ENCODE data around the gene KRT81. TPM values are rescaled to one million over a fixed set of nuclear protein-coding genes. Genes with fewer than 3 reads are reported as not detected.

The KRT81 gene
- polyA plus RNA-seq: not detected in 2 replicates
- polyA minus RNA-seq: not detected in 2 replicates

GRCh38 chr12:52291267-52291935 is at the start of gene KRT81:
KRT81 (minus strand) TSS chr12:52291534; CDS start chr12:52291465, 69 bp downstream.
- H3K27ac ChIP-seq (ENCODE audit: low read length): no peak within 1 kb of the TSS
- no peaks in the 10 kb centered on the region for H3K9me3 ChIP-seq (ENCODE audit: low read length)
- H2AFZ ChIP-seq (ENCODE audit: low read depth, low read length): no peak within 1 kb of the TSS
- H3K9me2 ChIP-seq (ENCODE audit: insufficient read depth, low read length): no peaks in the 10 kb centered on the region
- H3K4me2 ChIP-seq (ENCODE audit: low read length): no peak within 1 kb of the TSS
- no peak within 1 kb of the TSS for H3K9ac ChIP-seq (ENCODE audit: low read length)
- H3K27me3 ChIP-seq (ENCODE audit: insufficient read depth, low read depth, low read length): no peaks in the 10 kb centered on the region
- no peaks in the 10 kb centered on the region for H3K79me2 ChIP-seq (replicated peaks; ENCODE audit: insufficient read depth, low read length)
- H3F3A ChIP-seq (ENCODE audit: insufficient read depth, low read length, poor library complexity, severe bottlenecking): no peaks in the 10 kb centered on the region
- TF ChIP-seq EZH2 (IDR thresholded peaks at IDR 0.05; ENCODE audit: borderline replicate concordance, insufficient read depth, low read length, poor library complexity, severe bottlenecking): no peak
- no peak for TF ChIP-seq SMC3 (conservative IDR thresholded peaks at IDR 0.05; ENCODE audit: poor library complexity)
- TF ChIP-seq CTCF (IDR thresholded peaks at IDR 0.05; ENCODE audit: poor library complexity, severe bottlenecking): no peak
- TF ChIP-seq POLR2AphosphoS5 (IDR thresholded peaks at IDR 0.05): no peak
- no peak for TF ChIP-seq EP300 (conservative IDR thresholded peaks at IDR 0.05; ENCODE audit: poor library complexity, severe bottlenecking)
- no peak for TF ChIP-seq REST (IDR thresholded peaks at IDR 0.05; ENCODE audit: borderline replicate concordance)
- TF ChIP-seq TAF1 (IDR thresholded peaks at IDR 0.05; ENCODE audit: low read depth): no peak
- no peak for TF ChIP-seq RAD21 (conservative IDR thresholded peaks at IDR 0.05)
- no peak for TF ChIP-seq MXI1 (conservative IDR thresholded peaks at IDR 0.05; ENCODE audit: poor library complexity, severe bottlenecking)
- no peaks in the 10 kb centered on the region for H4K20me1 ChIP-seq (ENCODE audit: insufficient read depth)
- no peak within 1 kb of the TSS for H3K4me3 ChIP-seq (ENCODE audit: low read length)
- H3K36me3 ChIP-seq (ENCODE audit: insufficient read depth, low read length): no peaks in the 10 kb centered on the region

GRCh38 chr12:52338241-52338960 is 47.1 kb upstream of the KRT81 start:
- Histone ChIP-seq H3K9me2 (ENCODE audit: insufficient read depth, low read length) (no peaks in the 10 kb centered on the region), H3F3A (ENCODE audit: insufficient read depth, low read length, poor library complexity, severe bottlenecking) (no peaks in the 10 kb centered on the region), H3K27ac (ENCODE audit: low read length) (no peak overlapping the region), H3K9me3 (ENCODE audit: low read length) (no peaks in the 10 kb centered on the region), H3K36me3 (ENCODE audit: insufficient read depth, low read length) (no peaks in the 10 kb centered on the region), H3K79me2 (replicated peaks; ENCODE audit: insufficient read depth, low read length) (no peaks in the 10 kb centered on the region), H3K27me3 (ENCODE audit: insufficient read depth, low read depth, low read length) (no peaks in the 10 kb centered on the region), H3K4me2 (ENCODE audit: low read length) (no peak overlapping the region), H4K20me1 (ENCODE audit: insufficient read depth) (no peaks in the 10 kb centered on the region), H2AFZ (ENCODE audit: low read depth, low read length) (no peak overlapping the region), H3K4me3 (ENCODE audit: low read length) (no peak overlapping the region), H3K9ac (ENCODE audit: low read length) (no peak overlapping the region)
- TF ChIP-seq SMC3 (conservative IDR thresholded peaks at IDR 0.05; ENCODE audit: poor library complexity): no peak
- no peak for TF ChIP-seq REST (IDR thresholded peaks at IDR 0.05; ENCODE audit: borderline replicate concordance)
- no peak for TF ChIP-seq POLR2AphosphoS5 (IDR thresholded peaks at IDR 0.05)
- TF ChIP-seq RAD21 (conservative IDR thresholded peaks at IDR 0.05): no peak
- no peak for TF ChIP-seq EP300 (conservative IDR thresholded peaks at IDR 0.05; ENCODE audit: poor library complexity, severe bottlenecking)
- TF ChIP-seq EZH2 (IDR thresholded peaks at IDR 0.05; ENCODE audit: borderline replicate concordance, insufficient read depth, low read length, poor library complexity, severe bottlenecking): no peak
- no peak for TF ChIP-seq CTCF (IDR thresholded peaks at IDR 0.05; ENCODE audit: poor library complexity, severe bottlenecking)
- TF ChIP-seq TAF1 (IDR thresholded peaks at IDR 0.05; ENCODE audit: low read depth): no peak
- no peak for TF ChIP-seq MXI1 (conservative IDR thresholded peaks at IDR 0.05; ENCODE audit: poor library complexity, severe bottlenecking)
